Sigmoid colon (tissue), 7 donors: Measurements from ENCODE around the gene ATP6V0D1. TPM values are rescaled to one million over a fixed set of nuclear protein-coding genes. Genes with fewer than 3 reads are reported as not detected.

Experiments
- DNase-seq: peaks from one replicate; pipeline ENCODE4 v3.0.0-alpha.2; 2019
- H3K27ac ChIP-seq, 4 donors: fragments of 200-600 bp; sonication (generic); one replicate each; pipeline ENCODE4 v1.5.1; 2016 to 2019; ENCODE audit warnings: mild to moderate bottlenecking in 1 of 4
- H3K27me3 ChIP-seq, 3 donors: fragments of 200-600 bp; sonication (generic); one replicate each; pipeline ENCODE4 v1.5.1; 2019; ENCODE audit warnings: mild to moderate bottlenecking in 1 of 3
- H3K36me3 ChIP-seq, 4 donors: fragments of 200-600 bp; sonication (generic); one replicate each; pipeline ENCODE4 v1.5.1; 2016 to 2019
- H3K4me1 ChIP-seq, 4 donors: fragments of 200-600 bp; sonication (generic); one replicate each; pipeline ENCODE4 v1.5.1; 2017 to 2019
- H3K4me3 ChIP-seq, 4 donors: fragments of 200-600 bp; sonication (generic); one replicate each; pipeline ENCODE4 v1.5.1; 2017 to 2019; ENCODE audit warnings: mild to moderate bottlenecking in 2 of 4, moderate library complexity in 1 of 4
- H3K9me3 ChIP-seq, 4 donors: fragments of 200-600 bp in 3 of 4; sonication (generic) in 3 of 4; one replicate each; pipeline versions ENCODE4 v1.5.1 to v1.6.1; 2013 to 2019
- EP300 ChIP-seq, 4 donors: sonication (generic); formaldehyde crosslinking; IDR thresholded peaks; one replicate each; pipeline ENCODE4 v1.6.1; 2017; ENCODE audit warnings: antibody characterized with exemption in 4 of 4
- POLR2A ChIP-seq, 2 donors: fragments of 450-650 bp; IDR thresholded peaks; one replicate each; pipeline ENCODE4 v1.6.1; 2016; ENCODE audit warnings: antibody characterized with exemption in 2 of 2, mild to moderate bottlenecking in 2 of 2, moderate library complexity in 2 of 2
- POLR2AphosphoS5 ChIP-seq, 4 donors: sonication (generic); formaldehyde crosslinking; IDR thresholded peaks; one replicate each; pipeline ENCODE4 v1.6.1; 2017; ENCODE audit warnings: antibody characterized with exemption in 4 of 4
- WGBS, 2 donors: extraction: QIAGEN DNeasy Blood & Tissue Kit; methylation state at CpG; one replicate each; pipeline ENCODE4 v1.1.7; 2013; 5-methylcytosine and 5-hydroxymethylcytosine counted together
- intact Hi-C: fragments of 100-400 bp; cut with DNase I; formaldehyde crosslinking; loops from one replicate; pipeline ENCODE4 v1.15.1; 2023
- polyA plus RNA-seq, 3 donors: library from polyadenylated mRNA; stranded (reverse); fragments of 200-250 nt; gene quantifications; one replicate each; pipeline ENCODE4 v1.2.3, GENCODE V29; 2013
- total RNA-seq, 4 donors: library from RNA; depleted of rRNA; stranded (reverse); fragments of >200 nt; gene quantifications; one replicate each; pipeline ENCODE4 v1.1.0, GENCODE V29; 2016
- TF ChIP-seq, protein P1 (sequence below), 4 experiments: fragments of 450-650 bp in 3 of 4; fragments of 200-600 bp in 1 of 4; IDR thresholded peaks; one replicate each; pipeline ENCODE4 v1.5.1; 2016 to 2019; ENCODE audit warnings: antibody characterized with exemption in 4 of 4, mild to moderate bottlenecking in 3 of 4, moderate library complexity in 2 of 4
- donor health status: healthy with polysubstance abuse.
- donor health status: Bipolar disorder and iron deficiency.
- donor health status: healthy.

The ATP6V0D1 gene
- total and polyA plus RNA-seq, 7 donors: 70.3 to 287 (median 112) TPM

GRCh38 chr16:67428146-67428731, 52.7 kb downstream of the ATP6V0D1 start:
- Histone ChIP-seq H3K4me1 (peaks cover 0 to 27% (median 26%) of the 10 kb centered on the region in 4 donors), H3K4me3 (no peak overlapping the region), H3K27ac (no peak overlapping the region), H3K27me3 (peaks cover 6 to 48% (median 11%) of the 10 kb centered on the region in 3 donors), H3K9me3 (no peaks in the 10 kb centered on the region), H3K36me3 (no peaks in the 10 kb centered on the region)
- WGBS, 2 donors: 13 to 25% methylated on average over 11 of the region's 11 CpGs
- TF ChIP-seq POLR2A (IDR thresholded peaks at IDR 0.05) (no peak), EP300 (IDR thresholded peaks at IDR 0.05) (no peak), POLR2AphosphoS5 (IDR thresholded peaks at IDR 0.05) (no peak)
- TF ChIP-seq, protein P1, sequence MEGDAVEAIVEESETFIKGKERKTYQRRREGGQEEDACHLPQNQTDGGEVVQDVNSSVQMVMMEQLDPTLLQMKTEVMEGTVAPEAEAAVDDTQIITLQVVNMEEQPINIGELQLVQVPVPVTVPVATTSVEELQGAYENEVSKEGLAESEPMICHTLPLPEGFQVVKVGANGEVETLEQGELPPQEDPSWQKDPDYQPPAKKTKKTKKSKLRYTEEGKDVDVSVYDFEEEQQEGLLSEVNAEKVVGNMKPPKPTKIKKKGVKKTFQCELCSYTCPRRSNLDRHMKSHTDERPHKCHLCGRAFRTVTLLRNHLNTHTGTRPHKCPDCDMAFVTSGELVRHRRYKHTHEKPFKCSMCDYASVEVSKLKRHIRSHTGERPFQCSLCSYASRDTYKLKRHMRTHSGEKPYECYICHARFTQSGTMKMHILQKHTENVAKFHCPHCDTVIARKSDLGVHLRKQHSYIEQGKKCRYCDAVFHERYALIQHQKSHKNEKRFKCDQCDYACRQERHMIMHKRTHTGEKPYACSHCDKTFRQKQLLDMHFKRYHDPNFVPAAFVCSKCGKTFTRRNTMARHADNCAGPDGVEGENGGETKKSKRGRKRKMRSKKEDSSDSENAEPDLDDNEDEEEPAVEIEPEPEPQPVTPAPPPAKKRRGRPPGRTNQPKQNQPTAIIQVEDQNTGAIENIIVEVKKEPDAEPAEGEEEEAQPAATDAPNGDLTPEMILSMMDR (IDR thresholded peaks at IDR 0.05): peak; percentile 76 to 88 (median 78)
- intact Hi-C loops: loop anchor here (1.0 kb wide), 1 partner anchor 37 kb away; no protein-coding TSS in a partner anchor
- DNase-seq: peak; percentile 87

GRCh38 chr16:67426950-67427349, 54.0 kb downstream of the ATP6V0D1 start:
- H3K4me1 ChIP-seq: peaks cover 0 to 25% (median 24%) of the 10 kb centered on the region in 4 donors
- H3K27ac ChIP-seq: no peak overlapping the region
- peaks cover 6 to 48% (median 11%) of the 10 kb centered on the region in 3 donors for H3K27me3 ChIP-seq
- no peaks in the 10 kb centered on the region for H3K9me3 ChIP-seq
- WGBS, 2 donors: 75 to 78% methylated on average over 7 of the region's 7 CpGs
- no peaks in the 10 kb centered on the region for H3K36me3 ChIP-seq
- DNase-seq: no peak
- TF ChIP-seq, protein P1 (IDR thresholded peaks at IDR 0.05): no peak
- TF ChIP-seq POLR2A (IDR thresholded peaks at IDR 0.05) (no peak), POLR2AphosphoS5 (IDR thresholded peaks at IDR 0.05) (no peak), EP300 (IDR thresholded peaks at IDR 0.05) (no peak)
- intact Hi-C loops: no loop called here
- no peak overlapping the region for H3K4me3 ChIP-seq

- Histone ChIP-seq H3K4me1 (peaks cover 0 to 18% (median 16%) of the 10 kb centered on the region in 4 donors), H3K4me3 (no peak overlapping the region), H3K36me3 (no peaks in the 10 kb centered on the region), H3K27ac (no peak overlapping the region), H3K9me3 (no peaks in the 10 kb centered on the region), H3K27me3 (peaks cover 6 to 48% (median 11%) of the 10 kb centered on the region in 3 donors)
- DNase-seq: no peak
- 70 to 84% methylated on average over 7 of the region's 7 CpGs for WGBS, 2 donors
- intact Hi-C loops: no loop called here
- no peak for TF ChIP-seq POLR2AphosphoS5 (IDR thresholded peaks at IDR 0.05)
- TF ChIP-seq POLR2A (IDR thresholded peaks at IDR 0.05): no peak
- TF ChIP-seq EP300 (IDR thresholded peaks at IDR 0.05): no peak
- TF ChIP-seq, protein P1 (IDR thresholded peaks at IDR 0.05): no peak
Observed at GRCh38 chr16:67426022-67426421, 54.9 kb downstream of the ATP6V0D1 start.

- intact Hi-C loops: no loop called here
- TF ChIP-seq EP300 (IDR thresholded peaks at IDR 0.05): no peak
- TF ChIP-seq, protein P1 (IDR thresholded peaks at IDR 0.05): no peak
- no peak for TF ChIP-seq POLR2A (IDR thresholded peaks at IDR 0.05)
- no peak for TF ChIP-seq POLR2AphosphoS5 (IDR thresholded peaks at IDR 0.05)
- no peak for DNase-seq
- no peaks in the 10 kb centered on the region for H3K9me3 ChIP-seq
- H3K36me3 ChIP-seq: no peaks in the 10 kb centered on the region
- H3K4me3 ChIP-seq: no peak overlapping the region
- WGBS, 2 donors: 59 to 77% methylated on average over 4 of the region's 4 CpGs
- no peak overlapping the region for H3K27ac ChIP-seq
- peaks cover 6 to 48% (median 11%) of the 10 kb centered on the region in 3 donors for H3K27me3 ChIP-seq
- peaks cover 0 to 14% (median 12%) of the 10 kb centered on the region in 4 donors for H3K4me1 ChIP-seq
Observed at GRCh38 chr16:67425580-67425979, 55.4 kb downstream of the ATP6V0D1 start.
